GM12892 (cell line): ENCODE results near the gene PPARD.
"Not testable (repeated sequence)": the region's sequence is repeated elsewhere in the genome, so short reads cannot be mapped to it uniquely, and the experiment has no call there.

Experiments used
- DNase-seq: peaks from one replicate; pipeline ENCODE4 v3.0.0; 2011; ENCODE audit not compliant: insufficient read length
- FAIRE-seq: peaks from 2 replicates; lab custom pipeline; 2011; peaks lifted over from hg19 to GRCh38; lab: Jason Lieb, UNC
- POLR2A ChIP-seq: IDR thresholded peaks from 2 replicates; pipeline ENCODE4 v1.6.1; 2011; ENCODE audit warnings: low read depth, low read length, control low read depth
- POLR2AphosphoS5 ChIP-seq: IDR thresholded peaks from 2 replicates; pipeline ENCODE4 v1.6.1; 2011; ENCODE audit warnings: low read depth, low read length, control low read depth
- TAF1 ChIP-seq: IDR thresholded peaks from 2 replicates; pipeline ENCODE4 v1.6.1; 2011; ENCODE audit warnings: low read depth, mild to moderate bottlenecking, control low read depth, low read length, borderline replicate concordance

Gene PPARD

GRCh38 chr6:35425284-35425683, 82.9 kb downstream of the PPARD start:
- FAIRE-seq, result no peak
- TF ChIP-seq POLR2A, result no peak
- no peak for TF ChIP-seq TAF1
- TF ChIP-seq POLR2AphosphoS5, result no peak
- no peak for DNase-seq

- TF ChIP-seq POLR2A (no peak), TAF1 (no peak), POLR2AphosphoS5 (no peak)
- no peak for DNase-seq
- no peak for FAIRE-seq
Measured at GRCh38 chr6:35426074-35426473, 83.7 kb downstream of the PPARD start.

GRCh38 chr6:35427435-35427834, 85.1 kb downstream of the PPARD start:
- DNase-seq (no peak), FAIRE-seq (no peak)
- TF ChIP-seq POLR2A, result no peak
- no peak for TF ChIP-seq POLR2AphosphoS5
- no peak for TF ChIP-seq TAF1

GRCh38 chr6:35427851-35428321, 85.5 kb downstream of the PPARD start:
- no peak for TF ChIP-seq POLR2AphosphoS5
- TF ChIP-seq POLR2A, result no peak
- no peak for TF ChIP-seq TAF1
- DNase-seq (no peak), FAIRE-seq (no peak)

- TF ChIP-seq POLR2A (no peak), TAF1 (no peak), POLR2AphosphoS5 (no peak)
- FAIRE-seq (no peak), DNase-seq (no peak)
Measured at GRCh38 chr6:35428421-35429149, 86.2 kb downstream of the PPARD start.

GRCh38 chr6:35429463-35429862, 87.1 kb downstream of the PPARD start:
- DNase-seq, result no peak
- no peak for FAIRE-seq
- no peak for TF ChIP-seq POLR2AphosphoS5
- TF ChIP-seq POLR2A, result no peak
- TF ChIP-seq TAF1, result no peak

GRCh38 chr6:35432291-35432690, 89.9 kb downstream of the PPARD start:
- TF ChIP-seq POLR2AphosphoS5 (no peak), TAF1 (no peak), POLR2A (no peak)
- FAIRE-seq (no peak), DNase-seq (no peak)

GRCh38 chr6:35432702-35433101, 90.3 kb downstream of the PPARD start:
- FAIRE-seq, DNase-seq: not testable (repeated sequence)

- no peak for TF ChIP-seq POLR2AphosphoS5
- DNase-seq (no peak), FAIRE-seq (no peak)
Measured at GRCh38 chr6:35435074-35435837, 92.9 kb downstream of the PPARD start.

GRCh38 chr6:35436071-35436857, 93.9 kb downstream of the PPARD start:
- DNase-seq (no peak), FAIRE-seq (no peak)
- TF ChIP-seq POLR2AphosphoS5, result no peak

- not testable (repeated sequence) for DNase-seq, FAIRE-seq
Measured at GRCh38 chr6:35438378-35439065, 96.2 kb downstream of the PPARD start.
